ENCODE measurements around the gene PUS7. TPM values are rescaled to one million over a fixed set of nuclear protein-coding genes. Genes with fewer than 3 reads are reported as not detected.
"Not testable (repeated sequence)": the region's sequence is repeated elsewhere in the genome, so short reads cannot be mapped to it uniquely, and the experiment has no call there.

Gene PUS7
- total RNA-seq, 1 donor from 2014 or later: 5.2 TPM

DNA sequence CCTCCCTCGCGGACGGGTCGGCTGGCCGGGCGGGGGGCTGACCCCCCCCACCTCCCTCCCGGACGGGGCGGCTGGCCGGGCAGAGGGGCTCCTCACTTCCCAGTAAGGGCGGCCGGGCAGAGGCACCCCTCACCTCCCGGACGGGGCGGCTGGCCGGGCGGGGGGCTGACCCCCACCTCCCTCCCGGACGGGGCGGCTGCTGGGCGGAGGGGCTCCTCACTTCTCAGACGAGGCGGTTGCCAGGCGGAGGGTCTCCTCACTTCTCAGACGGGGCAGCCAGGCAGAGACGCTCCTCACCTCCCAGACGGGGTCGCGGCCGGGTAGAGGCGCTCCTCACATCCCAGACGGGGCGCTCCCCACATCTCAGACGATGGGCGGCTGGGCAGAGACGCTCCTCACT, 111.3 kb downstream of the PUS7 start:
- intact Hi-C loops (cut with DNase I): not testable (repeated sequence)

DNA sequence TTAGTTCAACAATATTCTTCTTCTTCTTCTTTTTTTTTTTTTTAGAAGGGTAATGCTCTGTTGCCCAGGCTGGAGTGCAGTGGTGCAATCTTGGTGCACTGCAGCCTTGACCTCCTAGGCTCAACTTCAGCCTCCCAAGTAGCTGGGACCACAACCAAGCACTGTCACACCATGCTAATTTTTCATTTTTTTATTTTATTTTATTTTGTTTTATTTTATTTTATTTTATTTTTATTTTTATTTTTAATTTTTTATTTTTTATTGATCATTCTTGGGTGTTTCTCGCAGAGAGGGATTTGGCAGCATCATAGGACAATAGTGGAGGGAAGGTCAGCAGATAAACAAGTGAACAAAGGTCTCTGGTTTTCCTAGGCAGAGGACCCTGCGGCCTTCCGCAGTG, 112.3 kb downstream of the PUS7 start:
- DNase-seq; intact Hi-C loops (cut with DNase I); ATAC-seq (ENCODE audit: poor library complexity): not testable (repeated sequence)

More for the DNA sequence above, 111.3 kb downstream of the PUS7 start:
- not testable (repeated sequence) for DNase-seq; ATAC-seq (ENCODE audit: poor library complexity)

DNA sequence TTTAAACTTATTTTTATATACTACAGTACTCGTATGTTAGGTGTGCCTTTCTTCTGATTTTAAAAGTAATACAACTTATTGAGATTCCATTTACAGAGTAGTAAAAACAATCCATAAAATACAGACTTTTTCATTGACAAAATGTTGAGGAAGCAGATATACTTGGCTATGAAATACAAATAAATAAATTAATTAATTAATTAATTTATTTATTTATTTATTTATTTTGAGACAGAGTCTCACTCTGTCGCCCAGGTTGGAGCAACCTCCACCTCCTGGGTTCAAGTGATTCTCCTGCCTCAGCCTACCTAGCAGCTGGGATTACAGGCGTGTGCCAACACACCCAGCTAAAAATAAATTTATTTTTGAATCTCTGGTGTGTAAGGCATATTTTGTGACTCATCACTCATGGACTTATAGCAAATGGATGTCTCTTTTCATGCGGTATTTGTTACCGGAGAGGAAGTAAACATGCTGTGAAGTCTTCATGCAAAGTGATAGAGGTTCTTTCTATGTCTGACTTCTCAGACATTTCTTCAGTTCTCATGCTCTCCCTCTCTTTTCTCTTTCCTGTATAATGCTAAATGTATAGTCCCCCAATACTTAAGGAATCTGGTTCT, 113.2 kb downstream of the PUS7 start:
- no peak for DNase-seq
- ATAC-seq (ENCODE audit: poor library complexity): no peak
- intact Hi-C loops (cut with DNase I): no loop called here

Other genes with a start within 250 kb of the PUS7 start
- 28.8 TPM for gene SRPK2, start 133.3 kb downstream of the PUS7 start, total RNA-seq
- 12.4 TPM for gene RINT1, start 9.9 kb upstream of the PUS7 start, total RNA-seq
- not detected for gene EFCAB10, start 59.2 kb upstream of the PUS7 start, total RNA-seq

All from Right ventricle myocardium superior (tissue), 1 donor.